NCI-H510A (cell line): ENCODE measurements around the gene CLDN19.
"Not testable (repeated sequence)": the region's sequence is repeated elsewhere in the genome, so short reads cannot be mapped to it uniquely, and the experiment has no call there.

Experiments
- DNase-seq: peaks from one replicate; lab custom pipeline; 2025; lab: John Stamatoyannopoulos, UW

The CLDN19 gene

GRCh38 chr1:42737986-42738677 is 1.9 kb downstream of the CLDN19 start:
- DNase-seq = no peak

- DNase-seq = no peak
Measured at GRCh38 chr1:42737257-42737656, 2.8 kb downstream of the CLDN19 start.

GRCh38 chr1:42736571-42737200 is 3.4 kb downstream of the CLDN19 start:
- DNase-seq = no peak

GRCh38 chr1:42736152-42736551 is 3.9 kb downstream of the CLDN19 start:
- DNase-seq = no peak

GRCh38 chr1:42735477-42736105 is 4.4 kb downstream of the CLDN19 start:
- DNase-seq = no peak

- DNase-seq = no peak
Measured at GRCh38 chr1:42735056-42735455, 5.0 kb downstream of the CLDN19 start.

- no peak for DNase-seq
Measured at GRCh38 chr1:42734201-42735035, 5.6 kb downstream of the CLDN19 start.

GRCh38 chr1:42733415-42734200 is 6.4 kb downstream of the CLDN19 start:
- no peak for DNase-seq

- DNase-seq = no peak
Measured at GRCh38 chr1:42732126-42732680, 7.8 kb downstream of the CLDN19 start.

GRCh38 chr1:42731585-42731984 is 8.5 kb downstream of the CLDN19 start:
- no peak for DNase-seq

- no peak for DNase-seq
Measured at GRCh38 chr1:42730988-42731387, 9.0 kb downstream of the CLDN19 start.

- no peak for DNase-seq
Measured at GRCh38 chr1:42730002-42730401, 10.0 kb downstream of the CLDN19 start.

- not testable (repeated sequence) for DNase-seq
Measured at GRCh38 chr1:42725820-42726219, 14.2 kb downstream of the CLDN19 start.

GRCh38 chr1:42723511-42723910 is 16.5 kb downstream of the CLDN19 start:
- no peak for DNase-seq

- not testable (repeated sequence) for DNase-seq
Measured at GRCh38 chr1:42722403-42722802, 17.6 kb downstream of the CLDN19 start.

- no peak for DNase-seq
Measured at GRCh38 chr1:42721926-42722325, 18.1 kb downstream of the CLDN19 start.

- DNase-seq = no peak
Measured at GRCh38 chr1:42720868-42721267, 19.2 kb downstream of the CLDN19 start.

GRCh38 chr1:42714441-42714840 is 25.6 kb downstream of the CLDN19 start:
- not testable (repeated sequence) for DNase-seq

- no peak for DNase-seq
Measured at GRCh38 chr1:42713293-42713692, 26.7 kb downstream of the CLDN19 start.

GRCh38 chr1:42712808-42713207 is 27.2 kb downstream of the CLDN19 start:
- DNase-seq = not testable (repeated sequence)

- DNase-seq = no peak
Measured at GRCh38 chr1:42703888-42704464, 36.1 kb downstream of the CLDN19 start.
